GM12873 (cell line): Measurements from ENCODE around the gene NHSL1.

Experiments
- CTCF ChIP-seq: IDR thresholded peaks from 2 replicates; pipeline ENCODE4 v1.5.1; 2012; ENCODE audit warnings: low read depth, mild to moderate bottlenecking, moderate library complexity, low read length, control low read depth; ENCODE audit not compliant: insufficient read depth; ENCODE audit errors: missing control alignments

Gene NHSL1

GRCh38 chr6:138529478-138529877, 30.2 kb upstream of the NHSL1 start:
- no peak for TF ChIP-seq CTCF

DNA sequence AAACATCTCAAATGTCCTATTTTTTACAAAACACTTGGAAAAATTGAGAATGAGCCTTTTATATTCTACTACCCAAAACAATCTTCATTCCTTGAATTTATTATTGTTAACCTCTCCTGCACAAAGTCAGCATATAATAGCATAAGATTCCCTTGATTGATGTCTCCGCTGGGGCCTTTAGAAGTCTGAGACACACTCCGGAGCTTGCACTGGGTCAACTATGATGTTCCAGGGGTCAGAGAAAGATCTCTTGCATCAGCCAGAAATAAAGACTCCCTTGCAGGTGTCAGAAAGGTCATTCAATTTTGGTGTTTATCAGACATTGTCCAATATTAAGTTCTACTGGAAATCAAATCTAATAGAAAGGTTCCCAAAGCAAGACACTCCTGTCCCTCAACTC, 29.7 kb upstream of the NHSL1 start:
- TF ChIP-seq CTCF = no peak

DNA sequence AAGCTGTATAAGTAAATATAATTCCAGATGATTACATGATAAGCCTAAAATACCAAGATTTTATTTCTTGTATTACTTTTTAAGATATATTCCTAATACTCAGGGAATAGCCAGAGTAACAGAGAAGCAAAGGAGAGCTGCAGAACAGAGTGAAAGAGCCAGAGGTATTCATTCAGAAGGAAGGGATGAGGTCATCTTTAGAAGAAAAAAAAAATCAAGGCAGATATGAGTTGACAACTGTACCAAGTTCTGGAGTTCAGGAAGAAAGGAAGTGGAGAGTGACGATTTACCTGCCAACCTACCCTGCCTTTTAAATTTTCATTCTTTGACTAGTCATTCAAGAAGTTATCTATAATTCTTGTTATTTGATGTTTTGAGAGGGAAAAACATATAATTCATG, 28.8 kb upstream of the NHSL1 start:
- TF ChIP-seq CTCF = no peak

DNA sequence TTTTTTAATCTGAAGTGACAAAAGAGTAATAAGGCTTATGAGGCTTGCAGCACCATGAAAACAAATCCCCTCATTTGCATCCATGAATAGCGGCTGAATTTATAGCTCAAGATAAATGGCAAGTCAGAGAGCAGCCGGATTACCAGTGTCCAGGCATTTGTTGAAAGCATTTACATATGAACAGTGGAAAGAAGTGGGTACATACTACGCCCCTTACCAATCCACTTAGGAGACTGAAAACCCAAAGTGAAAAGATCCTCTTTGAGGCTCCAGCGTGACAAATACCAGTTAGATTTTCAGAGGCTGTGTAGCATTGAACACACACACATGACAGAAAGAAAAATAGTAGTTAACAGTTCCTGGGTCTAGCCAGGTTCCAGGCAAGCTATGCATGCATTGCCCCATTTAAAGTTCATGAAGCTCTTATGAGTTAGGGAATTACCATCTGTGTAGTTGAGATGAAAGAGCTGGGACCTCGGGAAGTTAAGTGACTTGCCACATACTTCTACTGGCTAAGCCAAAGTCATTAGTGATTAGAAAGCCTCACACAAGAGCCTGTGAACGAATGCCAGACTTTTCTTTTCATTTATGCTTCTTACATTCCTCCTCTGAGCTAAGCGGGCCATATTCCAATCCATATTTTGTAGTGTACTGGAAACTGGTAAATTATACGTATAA, 28.3 kb upstream of the NHSL1 start:
- TF ChIP-seq CTCF = no peak

- TF ChIP-seq CTCF = no peak
These were observed 27.5 kb upstream of the NHSL1 start for GRCh38 chr6:138526822-138527235.

DNA sequence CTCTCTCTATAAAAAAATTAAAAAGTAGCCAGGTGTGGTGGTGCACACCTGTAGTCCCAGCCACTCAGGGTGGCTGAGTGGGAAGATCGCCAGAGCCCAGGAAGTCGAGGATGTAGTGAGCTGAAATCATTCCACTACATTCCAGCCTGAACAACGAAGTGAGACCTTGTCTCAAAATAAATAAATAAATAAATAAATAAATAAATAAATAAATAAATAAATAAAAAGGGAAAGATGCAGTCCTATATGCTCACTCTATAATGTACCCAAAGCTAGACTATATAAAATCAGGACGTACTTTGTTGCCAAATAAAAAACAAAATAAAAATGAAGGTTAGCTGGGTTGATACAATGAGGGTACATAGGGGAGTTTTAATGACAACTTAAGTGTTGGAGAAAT, 26.1 kb upstream of the NHSL1 start:
- TF ChIP-seq CTCF = no peak

GRCh38 chr6:138524526-138524925, 25.2 kb upstream of the NHSL1 start:
- TF ChIP-seq CTCF = no peak
